Activated CD8-positive, alpha-beta memory T cell treated with anti-CD3 and anti-CD28 coated beads, Interleukin-2, amount 50 U/mL, for 48 hours (primary cell): Measurements from ENCODE around the gene ADARB1.
"Not testable (repeated sequence)": the region's sequence is repeated elsewhere in the genome, so short reads cannot be mapped to it uniquely, and the experiment has no call there.

Experiments
- DNase-seq: peaks from one replicate; pipeline ENCODE4 v3.0.0-alpha.2; 2020

Gene ADARB1

GRCh38 chr21:45122432-45123132, 48.2 kb downstream of the ADARB1 start:
- DNase-seq = no peak

GRCh38 chr21:45123440-45123839, 49.1 kb downstream of the ADARB1 start:
- no peak for DNase-seq

- DNase-seq = no peak
These were observed 50.2 kb downstream of the ADARB1 start for GRCh38 chr21:45124596-45124995.

DNA sequence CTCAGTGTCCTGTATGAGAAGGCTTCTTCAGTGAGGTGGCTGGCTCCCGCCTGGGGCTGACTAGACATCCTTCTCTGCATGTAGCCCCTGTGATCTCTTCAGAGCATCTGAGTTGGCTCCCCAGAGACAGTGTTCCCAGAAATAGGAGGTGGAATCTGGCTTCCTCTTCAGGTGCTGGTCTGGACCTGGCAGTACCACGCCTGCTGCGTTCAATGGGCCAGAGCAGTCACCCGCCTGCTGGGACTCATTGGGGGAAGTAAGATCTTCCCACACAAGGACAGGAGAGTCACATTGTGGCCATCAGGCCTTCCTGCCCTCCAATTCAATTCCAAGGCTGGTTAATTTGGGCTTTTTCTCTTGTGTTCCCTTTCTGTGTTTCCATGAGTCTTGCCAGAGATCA, 51.0 kb downstream of the ADARB1 start:
- no peak for DNase-seq

GRCh38 chr21:45126204-45126626, 51.8 kb downstream of the ADARB1 start:
- no peak for DNase-seq

DNA sequence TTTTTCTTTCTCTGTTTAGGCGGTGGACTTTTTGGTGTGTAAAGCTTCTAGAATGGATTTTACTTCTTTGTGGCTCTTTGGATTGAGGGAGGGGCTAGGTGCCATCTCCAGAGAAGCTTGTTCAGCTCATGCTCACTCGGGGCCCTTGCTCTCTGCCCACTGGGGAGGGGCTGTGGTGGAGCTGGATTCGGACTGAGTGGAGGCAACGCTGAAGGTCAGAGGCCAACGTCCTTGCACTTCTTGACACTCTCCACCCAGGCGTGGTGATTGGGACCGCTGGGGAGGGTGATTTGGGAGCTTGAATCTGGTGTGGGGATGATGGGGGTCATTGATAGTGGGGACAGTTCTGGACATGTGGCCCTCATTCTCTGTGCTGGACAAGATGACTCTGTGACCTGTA, 52.6 kb downstream of the ADARB1 start:
- DNase-seq = no peak

DNA sequence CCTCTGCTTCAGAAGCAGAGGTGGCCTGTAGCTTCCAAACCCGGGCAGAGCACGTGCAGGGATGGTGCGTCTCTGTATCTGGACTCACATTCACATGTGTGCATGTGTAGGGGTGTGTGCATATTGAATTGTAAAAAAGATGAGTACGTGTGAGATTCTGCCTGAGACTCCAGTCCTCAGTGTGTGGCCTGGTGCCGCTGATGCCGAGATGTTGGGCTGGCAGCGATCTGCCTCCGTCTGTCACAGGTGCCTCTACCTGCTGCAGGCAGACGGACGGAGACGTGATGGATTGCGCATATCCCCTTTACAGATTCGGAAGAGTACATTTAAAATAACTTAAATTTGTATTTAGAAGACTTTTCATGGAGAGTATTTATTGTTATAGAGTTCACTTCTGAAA, 53.6 kb downstream of the ADARB1 start:
- DNase-seq = no peak

- peak; percentile 75 for DNase-seq
These were observed 54.3 kb downstream of the ADARB1 start for GRCh38 chr21:45128613-45129188.

- DNase-seq = no peak
These were observed 55.0 kb downstream of the ADARB1 start for GRCh38 chr21:45129189-45129923.

- DNase-seq = no peak
These were observed 56.0 kb downstream of the ADARB1 start for GRCh38 chr21:45130324-45130774.

DNA sequence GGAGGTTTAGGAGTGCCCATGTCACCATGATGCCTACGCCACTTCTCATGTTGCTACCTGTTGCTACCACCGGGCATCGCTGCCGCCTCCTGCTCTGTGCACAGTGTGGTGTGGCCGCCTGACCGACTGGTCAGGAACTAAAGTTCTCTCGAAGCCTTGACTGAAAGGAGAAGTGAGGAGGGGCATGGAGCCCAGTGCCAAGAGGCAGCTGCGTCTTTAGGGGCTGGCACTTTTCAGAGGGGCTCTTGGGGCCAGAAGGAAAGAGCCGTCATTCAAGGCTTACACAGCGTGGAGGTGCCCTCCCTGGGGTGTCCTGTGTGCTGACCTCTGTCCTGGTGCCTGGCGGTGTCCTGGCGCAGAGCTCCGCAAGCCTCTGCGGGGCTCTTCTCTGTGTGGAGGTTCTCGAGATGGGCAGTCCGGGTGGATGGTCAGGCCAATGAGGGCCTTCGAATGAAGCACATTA, 57.2 kb downstream of the ADARB1 start:
- no peak for DNase-seq

GRCh38 chr21:45132841-45133573, 58.6 kb downstream of the ADARB1 start:
- DNase-seq = no peak

DNA sequence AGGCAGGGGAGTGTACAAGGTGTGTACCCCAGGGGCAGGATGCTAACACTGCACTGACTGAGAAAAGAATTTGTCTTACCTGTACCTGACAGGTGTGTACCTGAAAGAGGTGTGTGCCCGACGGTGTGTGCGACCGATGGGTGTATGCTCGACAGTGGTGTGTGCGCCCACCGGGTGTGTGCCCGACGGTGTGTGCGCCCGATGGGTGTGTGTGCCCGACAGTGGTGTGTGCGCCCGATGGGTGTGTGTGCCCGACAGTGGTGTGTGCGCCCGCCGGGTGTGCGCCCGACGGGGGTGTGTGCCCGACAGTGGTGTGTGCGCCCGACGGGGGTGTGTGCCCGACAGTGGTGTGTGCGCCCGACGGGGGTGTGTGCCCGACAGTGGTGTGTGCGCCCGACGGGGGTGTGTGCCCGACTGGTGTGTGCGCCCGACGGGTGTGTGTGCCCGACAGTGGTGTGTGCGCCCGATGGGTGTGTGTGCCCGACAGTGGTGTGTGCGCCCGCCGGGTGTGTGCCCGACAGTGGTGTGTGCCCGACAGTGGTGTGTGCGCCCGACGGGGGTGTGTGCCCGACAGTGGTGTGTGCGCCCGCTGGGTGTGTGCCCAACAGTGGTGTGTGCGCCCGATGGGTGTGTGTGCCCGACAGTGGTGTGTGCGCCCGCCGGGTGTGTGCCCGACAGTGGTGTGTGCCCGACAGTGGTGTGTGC, 59.3 kb downstream of the ADARB1 start:
- DNase-seq = not testable (repeated sequence)

DNA sequence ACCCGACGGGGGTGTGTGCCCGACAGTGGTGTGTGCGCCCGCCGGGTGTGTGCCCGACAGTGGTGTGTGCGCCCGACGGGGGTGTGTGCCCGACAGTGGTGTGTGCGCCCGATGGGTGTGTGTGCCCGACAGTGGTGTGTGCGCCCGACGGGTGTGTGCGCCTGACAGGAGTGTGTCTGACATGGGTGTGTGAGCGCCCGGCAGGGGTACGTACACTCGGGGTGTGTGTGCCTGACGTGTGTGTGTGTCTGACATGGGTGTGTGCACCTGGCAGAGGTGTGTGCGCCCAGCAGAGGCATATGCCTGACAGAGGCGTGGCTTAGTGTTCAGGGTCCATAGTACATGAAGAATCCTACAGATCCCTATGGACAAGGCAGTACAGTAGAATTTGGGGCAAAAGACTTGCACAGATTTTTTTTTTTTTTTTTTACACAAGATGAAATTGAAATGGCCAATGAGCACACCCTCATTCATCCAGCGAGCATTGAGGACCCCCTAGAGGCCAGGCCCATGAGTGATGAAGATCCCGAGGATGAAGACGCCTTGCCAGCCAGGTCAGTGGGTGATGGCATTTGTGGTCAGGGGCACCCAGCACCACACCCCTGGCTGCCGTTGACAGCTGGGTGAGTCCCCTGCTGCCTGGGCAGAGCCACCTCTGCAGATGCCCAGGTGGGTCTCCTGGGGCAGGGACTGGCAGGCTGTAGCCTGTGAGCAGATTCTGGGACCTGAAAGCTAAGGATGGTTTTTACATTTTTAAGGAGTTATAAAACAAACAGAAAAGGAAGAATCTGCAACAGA, 60.1 kb downstream of the ADARB1 start:
- DNase-seq = no peak

- DNase-seq = no peak
These were observed 60.7 kb downstream of the ADARB1 start for GRCh38 chr21:45135122-45135521.

DNA sequence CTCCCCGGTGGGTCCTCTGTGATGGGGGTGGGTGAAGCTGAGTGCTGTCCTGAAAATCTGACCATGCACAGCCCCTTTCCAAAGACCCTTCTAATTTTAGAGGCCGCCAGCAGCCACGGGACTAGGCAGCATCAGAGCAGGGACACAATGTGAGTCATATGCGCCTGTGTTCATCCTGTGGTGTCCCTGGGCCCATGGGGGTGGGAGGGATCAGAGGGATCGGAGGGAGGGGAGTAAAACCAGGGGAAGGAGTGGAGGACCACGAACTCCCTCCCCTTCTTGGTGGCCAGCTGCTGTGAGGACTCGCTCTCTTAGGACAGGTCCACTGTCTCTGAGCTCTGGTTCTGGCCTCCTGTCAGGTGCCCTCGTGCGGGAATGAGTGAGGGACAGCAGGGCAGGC, 61.5 kb downstream of the ADARB1 start:
- DNase-seq = no peak

DNA sequence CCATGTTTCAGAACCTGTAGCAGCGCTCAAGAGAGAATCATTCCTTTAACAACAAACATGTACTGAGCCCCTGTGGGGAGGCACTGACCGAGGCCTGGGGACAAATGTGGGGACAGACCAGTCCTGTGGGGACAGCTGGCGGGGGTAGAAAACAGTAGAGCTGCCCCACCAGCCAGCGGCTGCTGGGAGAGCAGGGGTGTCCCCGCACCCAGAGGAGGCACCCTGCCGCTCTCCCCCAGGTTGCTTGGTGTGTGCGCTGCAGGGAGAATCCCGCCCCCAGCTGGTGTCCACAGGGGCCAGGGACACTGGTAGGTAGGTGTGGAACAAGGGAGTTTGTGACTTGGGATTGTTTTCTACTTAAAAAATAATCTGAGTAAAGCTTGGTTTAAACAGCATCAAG, 62.1 kb downstream of the ADARB1 start:
- no peak for DNase-seq

DNA sequence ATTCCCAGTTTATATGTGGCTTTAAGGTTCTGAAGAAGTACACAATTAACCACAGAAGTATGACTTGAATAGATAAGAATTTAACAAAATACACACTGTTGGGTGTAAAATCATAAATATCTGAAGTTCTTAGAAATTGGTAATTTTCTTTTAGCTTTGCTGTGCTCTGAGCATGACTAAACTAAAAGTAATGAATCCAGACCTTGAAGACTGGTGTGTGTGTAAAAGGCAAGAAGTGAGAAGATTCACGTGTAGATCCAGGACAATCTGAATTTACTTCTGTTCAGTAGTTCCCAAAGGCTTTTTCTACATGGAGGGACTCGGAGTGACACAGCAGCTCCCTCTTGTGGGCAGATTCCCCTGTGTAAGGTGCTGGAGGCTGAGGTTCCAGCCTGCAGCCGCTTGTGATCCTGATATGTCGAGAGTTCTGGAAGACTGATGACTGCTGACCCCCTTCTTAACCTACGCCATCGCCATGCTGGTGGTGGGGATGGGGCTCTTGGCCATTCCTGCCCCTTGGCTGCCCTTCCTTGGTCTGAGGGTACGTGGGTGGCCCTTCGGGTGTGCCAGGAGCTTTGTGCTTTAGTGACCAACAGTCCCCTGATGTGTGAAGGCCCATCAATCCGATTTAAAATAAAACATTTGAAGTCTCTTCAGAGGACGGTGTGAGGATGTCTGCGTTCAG, 62.7 kb downstream of the ADARB1 start:
- peak; percentile 81 for DNase-seq

- DNase-seq = no peak
These were observed 63.2 kb downstream of the ADARB1 start for GRCh38 chr21:45137612-45137937.

GRCh38 chr21:45138199-45139002, 64.0 kb downstream of the ADARB1 start:
- peak; percentile 91 for DNase-seq
